ENCODE results near the gene SAFB2. TPM values are rescaled to one million over a fixed set of nuclear protein-coding genes. Genes with fewer than 3 reads are reported as not detected.
A peak's percentile ranks its signal among the peaks of the same experiment; 100 is the strongest.

The SAFB2 gene
- total and polyA plus RNA-seq, 2 experiments from 2014 or later: 55.5 to 71.8 TPM

DNA sequence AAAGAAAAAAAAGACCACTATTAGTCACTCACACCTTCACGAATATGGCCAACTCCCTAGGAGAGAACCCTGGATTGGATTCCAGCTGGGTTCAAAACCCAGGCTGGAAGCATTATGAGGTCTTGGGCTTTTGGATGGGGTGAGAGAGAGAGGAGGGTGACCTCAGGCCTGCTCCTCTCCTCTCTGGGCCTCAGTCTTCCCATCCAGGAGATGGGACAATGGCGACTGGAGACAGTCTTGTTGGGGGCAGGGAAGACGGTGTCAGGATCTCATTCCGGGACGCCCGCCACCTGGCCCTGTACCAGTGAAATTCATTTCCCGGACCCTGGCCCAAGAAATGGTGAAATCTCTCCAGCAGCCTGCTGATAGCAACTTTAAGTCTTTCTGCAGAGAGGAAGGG lies 81.1 kb downstream of the SAFB2 start:
- H3K27me3 ChIP-seq: no peaks in the 10 kb centered on the region
- no peak overlapping the region for H3K27ac ChIP-seq
- H3K36me3 ChIP-seq: no peaks in the 10 kb centered on the region
- no peak overlapping the region for H3K4me3 ChIP-seq
- DNase-seq (ENCODE audit: low read depth in 1 of 2, low spot score in 1 of 2): peak in 1 of 2 donors; percentile 36
- TF ChIP-seq, protein P1, sequence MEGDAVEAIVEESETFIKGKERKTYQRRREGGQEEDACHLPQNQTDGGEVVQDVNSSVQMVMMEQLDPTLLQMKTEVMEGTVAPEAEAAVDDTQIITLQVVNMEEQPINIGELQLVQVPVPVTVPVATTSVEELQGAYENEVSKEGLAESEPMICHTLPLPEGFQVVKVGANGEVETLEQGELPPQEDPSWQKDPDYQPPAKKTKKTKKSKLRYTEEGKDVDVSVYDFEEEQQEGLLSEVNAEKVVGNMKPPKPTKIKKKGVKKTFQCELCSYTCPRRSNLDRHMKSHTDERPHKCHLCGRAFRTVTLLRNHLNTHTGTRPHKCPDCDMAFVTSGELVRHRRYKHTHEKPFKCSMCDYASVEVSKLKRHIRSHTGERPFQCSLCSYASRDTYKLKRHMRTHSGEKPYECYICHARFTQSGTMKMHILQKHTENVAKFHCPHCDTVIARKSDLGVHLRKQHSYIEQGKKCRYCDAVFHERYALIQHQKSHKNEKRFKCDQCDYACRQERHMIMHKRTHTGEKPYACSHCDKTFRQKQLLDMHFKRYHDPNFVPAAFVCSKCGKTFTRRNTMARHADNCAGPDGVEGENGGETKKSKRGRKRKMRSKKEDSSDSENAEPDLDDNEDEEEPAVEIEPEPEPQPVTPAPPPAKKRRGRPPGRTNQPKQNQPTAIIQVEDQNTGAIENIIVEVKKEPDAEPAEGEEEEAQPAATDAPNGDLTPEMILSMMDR (IDR thresholded peaks at IDR 0.05; ENCODE audit: low read depth, low read length): no peak
- H3K4me1 ChIP-seq (ENCODE audit: low read depth): peaks cover 28% of the 10 kb centered on the region
- H3K9me3 ChIP-seq (ENCODE audit: low read depth): no peaks in the 10 kb centered on the region

DNA sequence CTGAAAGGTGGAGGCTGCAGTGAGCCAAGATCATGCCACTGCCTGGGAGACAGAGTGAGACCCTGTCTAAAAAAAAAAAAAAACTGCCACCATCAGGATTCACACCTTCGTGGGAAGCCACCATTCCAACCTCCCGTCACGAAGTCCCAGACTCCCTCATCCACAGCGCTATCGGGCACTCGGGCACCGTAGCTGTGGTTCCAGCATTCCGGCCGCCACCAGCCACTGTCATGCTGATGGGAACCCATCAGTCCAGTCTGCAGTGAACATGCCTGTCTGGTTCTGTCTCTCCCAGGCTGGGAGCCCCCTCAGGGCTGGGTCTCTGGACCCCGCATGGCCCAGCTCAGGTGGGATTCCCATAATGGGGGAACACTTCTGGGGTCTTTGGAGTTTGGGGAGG lies 82.4 kb downstream of the SAFB2 start:
- Histone ChIP-seq H3K27ac (peak overlapping the region; percentile 63), H3K4me1 (ENCODE audit: low read depth) (peaks cover 33% of the 10 kb centered on the region), H3K27me3 (no peaks in the 10 kb centered on the region), H3K36me3 (no peaks in the 10 kb centered on the region), H3K4me3 (no peak overlapping the region), H3K9me3 (ENCODE audit: low read depth) (no peaks in the 10 kb centered on the region)
- TF ChIP-seq, protein P1 (IDR thresholded peaks at IDR 0.05; ENCODE audit: low read depth, low read length): no peak
- DNase-seq (ENCODE audit: low read depth in 1 of 2, low spot score in 1 of 2): no peak

DNA sequence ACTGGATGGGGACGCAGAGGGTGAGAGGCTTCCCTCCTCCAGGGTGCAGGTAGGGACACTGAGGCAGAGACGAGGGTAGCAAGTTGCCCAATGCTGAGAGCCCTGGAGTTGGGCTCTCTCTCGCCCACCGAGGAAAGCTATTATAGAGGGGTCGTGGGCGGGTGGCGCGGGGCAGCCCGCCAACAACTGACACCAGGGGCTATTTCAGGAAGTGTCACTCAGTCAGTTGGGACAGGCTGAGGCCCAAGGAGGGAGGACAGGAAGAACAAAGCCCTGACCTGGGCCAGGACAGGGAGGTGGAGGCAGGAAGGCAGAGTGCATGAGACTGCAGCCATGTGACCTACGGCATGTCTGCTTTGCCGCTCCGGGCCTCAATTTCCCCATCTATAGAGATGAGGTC lies 84.7 kb downstream of the SAFB2 start:
- Histone ChIP-seq H3K9me3 (ENCODE audit: low read depth) (no peaks in the 10 kb centered on the region), H3K27ac (peak overlapping the region; percentile 79), H3K27me3 (no peaks in the 10 kb centered on the region), H3K4me3 (no peak overlapping the region), H3K36me3 (no peaks in the 10 kb centered on the region), H3K4me1 (ENCODE audit: low read depth) (peaks cover 33% of the 10 kb centered on the region)
- TF ChIP-seq, protein P1 (IDR thresholded peaks at IDR 0.05; ENCODE audit: low read depth, low read length): no peak
- DNase-seq (ENCODE audit: low read depth in 1 of 2, low spot score in 1 of 2): no peak

Other genes starting within 250 kb of the SAFB2 start
- gene ZNRF4, start 167.4 kb downstream of the SAFB2 start, total RNA-seq: not detected in 2 replicates
- 0.60 TPM in 1 of 2 replicates, not detected in the other for gene ZNRF4, start 167.4 kb downstream of the SAFB2 start, polyA plus RNA-seq
- gene TINCR, start 54.8 kb downstream of the SAFB2 start, total RNA-seq: 1.3 and 2.4 TPM in 2 replicates
- 1.9 and 3.7 TPM in 2 replicates for gene TINCR, start 54.8 kb downstream of the SAFB2 start, polyA plus RNA-seq
- gene SAFB, start 307 bp upstream of the SAFB2 start, total RNA-seq: 79.5 and 108 TPM in 2 replicates
- gene SAFB, start 307 bp upstream of the SAFB2 start, polyA plus RNA-seq: 127 and 161 TPM in 2 replicates
- gene MICOS13, start 57.7 kb upstream of the SAFB2 start, total RNA-seq: 59.1 and 90.7 TPM in 2 replicates
- gene MICOS13, start 57.7 kb upstream of the SAFB2 start, polyA plus RNA-seq: 134 and 173 TPM in 2 replicates
- 62.5 and 80.5 TPM in 2 replicates for gene HSD11B1L, start 58.3 kb upstream of the SAFB2 start, total RNA-seq
- 60.1 and 61.9 TPM in 2 replicates for gene HSD11B1L, start 58.3 kb upstream of the SAFB2 start, polyA plus RNA-seq
- gene RPL36, start 67.5 kb upstream of the SAFB2 start, total RNA-seq: 829 and 1,053 TPM in 2 replicates
- gene RPL36, start 67.5 kb upstream of the SAFB2 start, polyA plus RNA-seq: 982 and 1,206 TPM in 2 replicates
- 125 and 151 TPM in 2 replicates for gene LONP1, start 97.4 kb upstream of the SAFB2 start, total RNA-seq
- gene LONP1, start 97.4 kb upstream of the SAFB2 start, polyA plus RNA-seq: 110 TPM in 2 replicates
- gene CATSPERD, start 97.9 kb upstream of the SAFB2 start, total RNA-seq: 0.11 TPM in 1 of 2 replicates, not detected in the other
- gene CATSPERD, start 97.9 kb upstream of the SAFB2 start, polyA plus RNA-seq: not detected in 2 replicates
- gene PRR22, start 162.0 kb upstream of the SAFB2 start, total RNA-seq: 3.6 and 4.9 TPM in 2 replicates
- gene PRR22, start 162.0 kb upstream of the SAFB2 start, polyA plus RNA-seq: 1.9 and 9.7 TPM in 2 replicates
- gene DUS3L, start 168.4 kb upstream of the SAFB2 start, total RNA-seq: 40.9 and 43.4 TPM in 2 replicates
- gene DUS3L, start 168.4 kb upstream of the SAFB2 start, polyA plus RNA-seq: 25.0 and 39.1 TPM in 2 replicates
- gene NRTN, start 182.3 kb upstream of the SAFB2 start, total RNA-seq: 28.2 and 36.1 TPM in 2 replicates
- gene NRTN, start 182.3 kb upstream of the SAFB2 start, polyA plus RNA-seq: 68.2 and 85.8 TPM in 2 replicates
- gene FUT6, start 216.9 kb upstream of the SAFB2 start, total RNA-seq: 0.42 TPM in 1 of 2 replicates, not detected in the other
- not detected in 2 replicates for gene FUT6, start 216.9 kb upstream of the SAFB2 start, polyA plus RNA-seq
- gene FUT3, start 228.7 kb upstream of the SAFB2 start, total RNA-seq: 0.14 and 3.8 TPM in 2 replicates
- 0.92 TPM in 1 of 2 replicates, not detected in the other for gene FUT3, start 228.7 kb upstream of the SAFB2 start, polyA plus RNA-seq
- gene FUT5, start 247.8 kb upstream of the SAFB2 start, total RNA-seq: 1.5 TPM in 1 of 2 replicates, not detected in the other
- gene FUT5, start 247.8 kb upstream of the SAFB2 start, polyA plus RNA-seq: 8.9 TPM in 1 of 2 replicates, not detected in the other

Measured in cardiac muscle cell (in vitro differentiated cells and primary cell).